Adrenal gland (tissue), 12 donors: Measurements from ENCODE around the gene ARMH1. TPM values are rescaled to one million over a fixed set of nuclear protein-coding genes. Genes with fewer than 3 reads are reported as not detected.
A peak's percentile ranks its signal among the peaks of the same experiment; 100 is the strongest.

ENCODE experiments used
- DNase-seq, 7 donors: peaks; one replicate each; pipeline ENCODE4 v3.0.0-alpha.2; 2019 to 2020
- H3K27ac ChIP-seq, 5 donors: fragments of 200-600 bp; sonication (generic) in 4 of 5; 1 replicate in 3 of 5; 2 replicates in 2 of 5; pipeline versions ENCODE4 v1.5.1 to v1.8.0; 2016 to 2020; ENCODE audit warnings: mild to moderate bottlenecking in 1 of 5
- H3K27me3 ChIP-seq: fragments of 200-600 bp; 2 replicates; pipeline ENCODE4 v1.8.0; 2021
- H3K36me3 ChIP-seq, 2 donors: fragments of 200-600 bp; replicated peaks in 1 of 2; 1 replicate in 1 of 2; 2 replicates in 1 of 2; pipeline versions ENCODE4 v1.5.1 to v1.8.0; 2018 to 2022
- H3K4me1 ChIP-seq, 2 donors: fragments of 200-600 bp; replicated peaks in 1 of 2; 1 replicate in 1 of 2; 2 replicates in 1 of 2; pipeline versions ENCODE4 v1.5.1 to v1.8.0; 2018 to 2021
- H3K4me3 ChIP-seq, 4 donors: fragments of 200-600 bp; sonication (generic) in 3 of 4; one replicate each; pipeline ENCODE4 v1.5.1; 2016 to 2018
- H3K9me3 ChIP-seq, 3 donors: fragments of 200-600 bp; sonication (generic) in 1 of 3; replicated peaks in 1 of 3; 1 replicate in 2 of 3; 2 replicates in 1 of 3; pipeline versions ENCODE4 v1.5.1 to v1.8.0; 2016 to 2021
- CTCF ChIP-seq, 6 experiments: fragments of 450-650 bp in 4 of 6; fragments of 200-600 bp in 2 of 6; sonication (generic) in 1 of 6; IDR thresholded peaks; 1 replicate in 5 of 6; 2 replicates in 1 of 6; pipeline versions ENCODE4 v1.5.1 to v1.8.0; 2016 to 2021; ENCODE audit warnings: antibody characterized with exemption in 6 of 6, mild to moderate bottlenecking in 2 of 6, moderate library complexity in 1 of 6
- POLR2A ChIP-seq, 2 donors: fragments of 450-650 bp; IDR thresholded peaks; one replicate each; pipeline ENCODE4 v1.6.1; 2017; ENCODE audit warnings: antibody characterized with exemption in 2 of 2, mild to moderate bottlenecking in 2 of 2, moderate library complexity in 1 of 2
- WGBS, 4 donors: extraction: QIAGEN DNeasy Blood & Tissue Kit in 2 of 4; methylation state at CpG; one replicate each; pipeline versions ENCODE4 v1.1.5 to v1.1.7; 2013 to 2017; 5-methylcytosine and 5-hydroxymethylcytosine counted together
- intact Hi-C, 2 donors: fragments of 100-400 bp; cut with DNase I; formaldehyde crosslinking; loops; one replicate each; pipeline versions ENCODE4 v1.14.1 to v1.15.0; 2022 to 2023
- polyA plus RNA-seq, 3 donors: library from polyadenylated mRNA; stranded (reverse); fragments of 200-250 nt in 2 of 3; fragments of 350-450 nt in 1 of 3; fragmentation: Illumina TruSeq in 1 of 3; extraction: RNeasy Lipid Tissue Mini Kit (QIAGEN cat#74804) in 1 of 3; gene quantifications; one replicate each; pipeline ENCODE4 v1.2.3, GENCODE V29; 2013 to 2014
- total RNA-seq, 9 donors: library from RNA; depleted of rRNA in 4 of 9; stranded (reverse); fragments of >200 nt in 4 of 9; fragments of 120-200 nt in 1 of 9; fragmentation: NEBNext Ultra II Directional in 1 of 9; extraction: Animal tissue kit (Norgen Biotek cat#: 25700) in 1 of 9; gene quantifications; one replicate each; pipeline versions ENCODE4 v1.1.0 to v1.2.4, GENCODE V29; 2013 to 2023
- donor health status: healthy with polysubstance abuse.
- donor health status: Bipolar disorder and iron deficiency.
- donor health status: DM: yes; HTN: yes; CAD: no.
- donor health status: DM: no; HTN: no; CAD: no.
- donor health status: DM: no; HTN: no; CAD: no.
- donor health status: DM: yes; HTN: yes; CAD: no.

ARMH1 gene
- total and polyA plus RNA-seq, 12 donors: 0.18 to 76.0 (median 4.3) TPM

- 79 to 94% (median 92%) methylated on average over 2 of the region's 2 CpGs for WGBS, 4 donors
These were observed 26.6 kb upstream of the ARMH1 start for GRCh38 chr1:44647896-44648295.

GRCh38 chr1:44648529-44649250 lies 25.8 kb upstream of the ARMH1 start:
- Histone ChIP-seq H3K4me3 (no peak overlapping the region), H3K27me3 (no peaks in the 10 kb centered on the region), H3K27ac (no peak overlapping the region), H3K9me3 (no peaks in the 10 kb centered on the region), H3K36me3 (peaks cover 0 to 70% of the 10 kb centered on the region in 2 donors), H3K4me1 (peaks cover 23 to 29% of the 10 kb centered on the region in 2 donors)
- TF ChIP-seq CTCF (IDR thresholded peaks at IDR 0.05) (no peak), POLR2A (IDR thresholded peaks at IDR 0.05) (no peak)
- intact Hi-C loops: no loop called here
- no peak for DNase-seq
- 91 to 94% (median 92%) methylated on average over 12 to 13 of the region's 13 CpGs for WGBS, 4 donors

More at GRCh38 chr1:44647896-44648295, 26.6 kb upstream of the ARMH1 start:
- DNase-seq: no peak
- H3K4me3 ChIP-seq: no peak overlapping the region
- H3K27me3 ChIP-seq: no peaks in the 10 kb centered on the region
- H3K36me3 ChIP-seq: peaks cover 0 to 78% of the 10 kb centered on the region in 2 donors
- no peak overlapping the region for H3K27ac ChIP-seq
- H3K9me3 ChIP-seq: no peaks in the 10 kb centered on the region
- intact Hi-C loops: no loop called here
- TF ChIP-seq POLR2A (IDR thresholded peaks at IDR 0.05): no peak
- TF ChIP-seq CTCF (IDR thresholded peaks at IDR 0.05): no peak
- peaks cover 23 to 29% of the 10 kb centered on the region in 2 donors for H3K4me1 ChIP-seq

- WGBS, 4 donors: 88 to 93% (median 90%) methylated on average over 7 to 13 of the region's 13 CpGs
- H3K36me3 ChIP-seq: peaks cover 0 to 67% of the 10 kb centered on the region in 2 donors
These were observed 24.7 kb upstream of the ARMH1 start for GRCh38 chr1:44649788-44650158.

More at GRCh38 chr1:44649788-44650158, 24.7 kb upstream of the ARMH1 start:
- intact Hi-C loops: loop anchor here in 1 of 2 donors (5.0 kb wide), 1 partner anchor 37 kb away; no protein-coding TSS in a partner anchor
- Histone ChIP-seq H3K27me3 (no peaks in the 10 kb centered on the region), H3K27ac (peak overlapping the region in 1 of 5 donors; percentile 30), H3K9me3 (no peaks in the 10 kb centered on the region), H3K4me3 (no peak overlapping the region), H3K4me1 (peaks cover 19 to 20% of the 10 kb centered on the region in 2 donors)
- no peak for DNase-seq
- no peak for TF ChIP-seq CTCF (IDR thresholded peaks at IDR 0.05)
